Measurements from ENCODE around the gene TGFB3.
"Not testable (repeated sequence)": the region's sequence is repeated elsewhere in the genome, so short reads cannot be mapped to it uniquely, and the experiment has no call there.

Gene TGFB3

GRCh38 chr14:76015668-76016067, 33.9 kb upstream of the TGFB3 start:
- Histone ChIP-seq H3K27me3 (no peaks in the 10 kb centered on the region), H3K27ac (no peak overlapping the region), H3K9me3 (no peaks in the 10 kb centered on the region), H3K4me3 (no peak overlapping the region), H3K4me1 (peaks cover 0 to 24% (median 12%) of the 10 kb centered on the region in 4 donors), H3K36me3 (peaks cover 4 to 22% (median 7%) of the 10 kb centered on the region in 3 donors)
- DNase-seq = no peak
- TF ChIP-seq, protein P1, sequence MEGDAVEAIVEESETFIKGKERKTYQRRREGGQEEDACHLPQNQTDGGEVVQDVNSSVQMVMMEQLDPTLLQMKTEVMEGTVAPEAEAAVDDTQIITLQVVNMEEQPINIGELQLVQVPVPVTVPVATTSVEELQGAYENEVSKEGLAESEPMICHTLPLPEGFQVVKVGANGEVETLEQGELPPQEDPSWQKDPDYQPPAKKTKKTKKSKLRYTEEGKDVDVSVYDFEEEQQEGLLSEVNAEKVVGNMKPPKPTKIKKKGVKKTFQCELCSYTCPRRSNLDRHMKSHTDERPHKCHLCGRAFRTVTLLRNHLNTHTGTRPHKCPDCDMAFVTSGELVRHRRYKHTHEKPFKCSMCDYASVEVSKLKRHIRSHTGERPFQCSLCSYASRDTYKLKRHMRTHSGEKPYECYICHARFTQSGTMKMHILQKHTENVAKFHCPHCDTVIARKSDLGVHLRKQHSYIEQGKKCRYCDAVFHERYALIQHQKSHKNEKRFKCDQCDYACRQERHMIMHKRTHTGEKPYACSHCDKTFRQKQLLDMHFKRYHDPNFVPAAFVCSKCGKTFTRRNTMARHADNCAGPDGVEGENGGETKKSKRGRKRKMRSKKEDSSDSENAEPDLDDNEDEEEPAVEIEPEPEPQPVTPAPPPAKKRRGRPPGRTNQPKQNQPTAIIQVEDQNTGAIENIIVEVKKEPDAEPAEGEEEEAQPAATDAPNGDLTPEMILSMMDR (IDR thresholded peaks at IDR 0.05) = no peak
- intact Hi-C loops (cut with DNase I; ENCODE audit: low total_unique reads) = no loop called here

- H3K36me3 ChIP-seq = peaks cover 4 to 18% (median 5%) of the 10 kb centered on the region in 3 donors
- no peak for DNase-seq
- no peak overlapping the region for H3K27ac ChIP-seq
- H3K27me3 ChIP-seq = no peaks in the 10 kb centered on the region
- no peak overlapping the region for H3K4me3 ChIP-seq
- TF ChIP-seq, protein P1 (IDR thresholded peaks at IDR 0.05) = no peak
- no peaks in the 10 kb centered on the region for H3K9me3 ChIP-seq
- peaks cover 0 to 24% (median 12%) of the 10 kb centered on the region in 4 donors for H3K4me1 ChIP-seq
- intact Hi-C loops (cut with DNase I; ENCODE audit: low total_unique reads) = no loop called here
These were observed 33.4 kb upstream of the TGFB3 start for GRCh38 chr14:76015191-76015590.

- peaks cover 0 to 24% (median 12%) of the 10 kb centered on the region in 4 donors for H3K4me1 ChIP-seq
- TF ChIP-seq, protein P1 (IDR thresholded peaks at IDR 0.05) = peak; percentile 17 to 41
- H3K27ac ChIP-seq = peak overlapping the region; percentile 80 to 82
- H3K4me3 ChIP-seq = peak overlapping the region in 1 of 2 donors; percentile 18
- DNase-seq = peak; percentile 31 to 86
- no peaks in the 10 kb centered on the region for H3K9me3 ChIP-seq
- intact Hi-C loops (cut with DNase I; ENCODE audit: low total_unique reads) = loop anchor here (5.0 kb wide), 1 partner anchor 35 kb away; no protein-coding TSS in a partner anchor
- no peaks in the 10 kb centered on the region for H3K27me3 ChIP-seq
- peaks cover 0 to 41% (median 5%) of the 10 kb centered on the region in 3 donors for H3K36me3 ChIP-seq
These were observed 30.6 kb upstream of the TGFB3 start for GRCh38 chr14:76012354-76012753.

GRCh38 chr14:76011930-76012329, 30.1 kb upstream of the TGFB3 start:
- Histone ChIP-seq H3K9me3 (no peaks in the 10 kb centered on the region), H3K4me1 (peaks cover 0 to 24% (median 12%) of the 10 kb centered on the region in 4 donors), H3K27me3 (no peaks in the 10 kb centered on the region), H3K27ac (peak overlapping the region; percentile 80 to 82), H3K4me3 (peak overlapping the region in 1 of 2 donors; percentile 18), H3K36me3 (peaks cover 0 to 45% (median 9%) of the 10 kb centered on the region in 3 donors)
- DNase-seq = no peak
- TF ChIP-seq, protein P1 (IDR thresholded peaks at IDR 0.05) = no peak
- intact Hi-C loops (cut with DNase I; ENCODE audit: low total_unique reads) = loop anchor here (5.0 kb wide), 1 partner anchor 35 kb away; no protein-coding TSS in a partner anchor

DNA sequence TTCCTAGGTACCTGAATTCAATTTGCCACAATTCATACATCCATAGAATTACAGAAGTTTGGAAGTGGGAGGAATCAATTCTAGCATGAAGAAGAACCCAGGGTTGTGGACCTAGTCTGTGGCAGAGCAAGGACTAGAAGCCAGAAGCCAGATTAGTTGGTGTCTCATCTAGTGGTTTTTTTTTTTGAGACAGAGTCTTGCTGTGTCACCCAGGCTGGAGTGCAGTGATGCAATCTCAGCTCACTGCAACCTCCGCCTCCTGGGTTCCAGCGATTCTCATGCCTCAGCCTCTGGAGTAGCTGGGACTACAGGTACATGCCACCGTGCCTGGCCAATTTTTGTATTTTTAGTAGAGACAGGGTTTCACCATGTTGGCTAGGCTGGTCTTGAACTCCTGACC, 27.8 kb upstream of the TGFB3 start:
- DNase-seq, H3K27ac ChIP-seq, H3K9me3 ChIP-seq, H3K27me3 ChIP-seq, H3K4me3 ChIP-seq: not testable (repeated sequence)
- H3K36me3 ChIP-seq = peaks cover 17 to 66% (median 27%) of the 10 kb centered on the region in 3 donors
- H3K4me1 ChIP-seq = peaks cover 0 to 24% (median 12%) of the 10 kb centered on the region in 4 donors
- intact Hi-C loops (cut with DNase I; ENCODE audit: low total_unique reads) = loop anchor here (5.0 kb wide), 1 partner anchor 32 kb away; no protein-coding TSS in a partner anchor

- intact Hi-C loops (cut with DNase I; ENCODE audit: low total_unique reads) = no loop called here
- H3K4me3 ChIP-seq = no peak overlapping the region
- H3K27me3 ChIP-seq = no peaks in the 10 kb centered on the region
- peaks cover 0 to 18% (median 9%) of the 10 kb centered on the region in 4 donors for H3K4me1 ChIP-seq
- DNase-seq = no peak
- no peak overlapping the region for H3K27ac ChIP-seq
- peaks cover 28 to 78% (median 41%) of the 10 kb centered on the region in 3 donors for H3K36me3 ChIP-seq
- H3K9me3 ChIP-seq = peaks cover 0 to 4% (median 0%) of the 10 kb centered on the region in 3 donors
- TF ChIP-seq, protein P1 (IDR thresholded peaks at IDR 0.05) = no peak
These were observed 26.1 kb upstream of the TGFB3 start for GRCh38 chr14:76007852-76008251.

All from tibial artery (tissue), 4 donors.